HG03097 (cell line): ENCODE data around the gene TPTE.
"Not testable (repeated sequence)": the region's sequence is repeated elsewhere in the genome, so short reads cannot be mapped to it uniquely, and the experiment has no call there.

Experiments used
- ATAC-seq: cut with Tn5 transposase; IDR thresholded peaks from one replicate; pipeline ENCODE4 v1.9.1; 2021; ENCODE audit not compliant: unreplicated experiment, low FRiP score

The TPTE gene

GRCh38 chr21:10521091-10521598 lies at the start of gene TPTE:
TPTE (plus strand) TSS chr21:10521583; CDS start chr21:10538724, 17,141 bp downstream.
- no peak for ATAC-seq

- not testable (repeated sequence) for ATAC-seq
These were observed 49.4 kb upstream of the TPTE start for GRCh38 chr21:10471999-10472398.

- ATAC-seq, result not testable (repeated sequence)
These were observed 43.6 kb upstream of the TPTE start for GRCh38 chr21:10477794-10478193.

GRCh38 chr21:10479875-10480274 lies 41.5 kb upstream of the TPTE start:
- not testable (repeated sequence) for ATAC-seq

- ATAC-seq, result not testable (repeated sequence)
These were observed 36.5 kb upstream of the TPTE start for GRCh38 chr21:10484864-10485263.

- not testable (repeated sequence) for ATAC-seq
These were observed 30.9 kb upstream of the TPTE start for GRCh38 chr21:10490453-10490852.

- no peak for ATAC-seq
These were observed 10.3 kb upstream of the TPTE start for GRCh38 chr21:10511116-10511515.

GRCh38 chr21:10516889-10517288 lies 4.5 kb upstream of the TPTE start:
- ATAC-seq, result not testable (repeated sequence)

- ATAC-seq, result not testable (repeated sequence)
These were observed 3.5 kb upstream of the TPTE start for GRCh38 chr21:10517904-10518303.

GRCh38 chr21:10521835-10522500 lies 585 bp downstream of the TPTE start:
- ATAC-seq, result not testable (repeated sequence)

GRCh38 chr21:10539956-10540355 lies 18.6 kb downstream of the TPTE start:
- no peak for ATAC-seq

GRCh38 chr21:10544376-10544775 lies 23.0 kb downstream of the TPTE start:
- ATAC-seq, result not testable (repeated sequence)

- ATAC-seq, result not testable (repeated sequence)
These were observed 26.5 kb downstream of the TPTE start for GRCh38 chr21:10547868-10548267.

- ATAC-seq, result not testable (repeated sequence)
These were observed 27.1 kb downstream of the TPTE start for GRCh38 chr21:10548331-10548954.

GRCh38 chr21:10570803-10571202 lies 49.4 kb downstream of the TPTE start:
- ATAC-seq, result not testable (repeated sequence)

GRCh38 chr21:10574531-10575310 lies 53.3 kb downstream of the TPTE start:
- ATAC-seq, result not testable (repeated sequence)

GRCh38 chr21:10575311-10575667 lies 53.9 kb downstream of the TPTE start:
- no peak for ATAC-seq

GRCh38 chr21:10578910-10579309 lies 57.5 kb downstream of the TPTE start:
- ATAC-seq, result not testable (repeated sequence)

- ATAC-seq, result not testable (repeated sequence)
These were observed 67.7 kb downstream of the TPTE start for GRCh38 chr21:10589115-10589514.

GRCh38 chr21:10607074-10607473 lies 85.7 kb downstream of the TPTE start:
- not testable (repeated sequence) for ATAC-seq

- ATAC-seq, result not testable (repeated sequence)
These were observed 92.9 kb downstream of the TPTE start for GRCh38 chr21:10614285-10614684.
